Measurements from ENCODE around the gene TXNDC11. TPM values are rescaled to one million over a fixed set of nuclear protein-coding genes. Genes with fewer than 3 reads are reported as not detected.

TXNDC11 gene
- total and polyA plus RNA-seq, 10 of the 15 experiments (the other 5 are each of a cell fraction or from before 2014, with no cell fraction given) = 1.7 to 86.7 (median 54.4) TPM

DNA sequence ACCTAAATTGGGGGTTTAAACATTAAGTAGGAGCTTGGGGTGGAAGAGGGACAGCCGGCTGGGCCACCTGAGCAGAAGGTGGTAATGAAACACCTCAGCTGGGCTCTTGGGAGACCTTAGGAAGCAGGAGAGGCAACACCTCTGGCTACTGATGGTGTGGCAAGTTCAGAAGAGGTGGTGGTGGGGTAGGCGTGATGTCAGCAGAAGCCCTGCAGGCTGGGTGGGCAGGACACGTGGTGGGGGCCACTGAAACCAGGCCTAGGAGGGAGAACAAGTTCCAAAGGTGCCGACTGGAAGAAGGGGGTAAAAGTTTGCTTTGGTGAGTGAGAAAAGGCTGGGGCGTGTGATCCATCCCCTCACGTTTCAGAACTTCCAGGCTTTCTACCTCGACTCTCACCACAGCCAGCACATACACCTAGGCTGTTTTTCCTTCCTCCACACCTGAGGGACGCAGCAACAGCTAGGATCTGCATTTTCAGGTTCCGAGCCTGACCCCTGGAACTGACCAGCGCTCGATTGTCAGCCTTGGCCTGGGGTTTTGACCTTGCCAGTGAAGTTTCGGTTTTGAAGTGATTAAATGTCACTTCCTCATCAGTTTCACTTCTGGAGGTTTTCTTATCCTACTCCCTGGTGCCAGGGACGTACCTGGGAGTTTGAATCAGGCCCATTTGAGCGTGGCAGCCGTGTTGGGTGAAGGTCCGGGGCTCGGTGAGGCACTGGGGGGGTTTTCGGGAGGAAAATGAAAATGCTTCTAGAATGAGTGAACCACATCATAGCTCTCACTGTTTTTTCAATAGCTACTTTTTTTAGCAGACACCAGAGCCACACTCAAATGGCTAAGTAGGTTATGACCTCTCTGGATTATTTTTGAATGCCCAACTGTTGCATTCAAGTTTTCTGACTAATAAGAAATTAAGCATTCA is 64.4 kb downstream of the TXNDC11 start (continued):
- peak; percentile 36 to 68; a peak in 2 of 4 replicates for TF ChIP-seq BHLHE40 (IDR thresholded peaks at IDR 0.05; ENCODE audit: borderline replicate concordance in 1 of 2, low read depth in 2 of 2, low read length in 1 of 2)
- TF ChIP-seq, protein P1, sequence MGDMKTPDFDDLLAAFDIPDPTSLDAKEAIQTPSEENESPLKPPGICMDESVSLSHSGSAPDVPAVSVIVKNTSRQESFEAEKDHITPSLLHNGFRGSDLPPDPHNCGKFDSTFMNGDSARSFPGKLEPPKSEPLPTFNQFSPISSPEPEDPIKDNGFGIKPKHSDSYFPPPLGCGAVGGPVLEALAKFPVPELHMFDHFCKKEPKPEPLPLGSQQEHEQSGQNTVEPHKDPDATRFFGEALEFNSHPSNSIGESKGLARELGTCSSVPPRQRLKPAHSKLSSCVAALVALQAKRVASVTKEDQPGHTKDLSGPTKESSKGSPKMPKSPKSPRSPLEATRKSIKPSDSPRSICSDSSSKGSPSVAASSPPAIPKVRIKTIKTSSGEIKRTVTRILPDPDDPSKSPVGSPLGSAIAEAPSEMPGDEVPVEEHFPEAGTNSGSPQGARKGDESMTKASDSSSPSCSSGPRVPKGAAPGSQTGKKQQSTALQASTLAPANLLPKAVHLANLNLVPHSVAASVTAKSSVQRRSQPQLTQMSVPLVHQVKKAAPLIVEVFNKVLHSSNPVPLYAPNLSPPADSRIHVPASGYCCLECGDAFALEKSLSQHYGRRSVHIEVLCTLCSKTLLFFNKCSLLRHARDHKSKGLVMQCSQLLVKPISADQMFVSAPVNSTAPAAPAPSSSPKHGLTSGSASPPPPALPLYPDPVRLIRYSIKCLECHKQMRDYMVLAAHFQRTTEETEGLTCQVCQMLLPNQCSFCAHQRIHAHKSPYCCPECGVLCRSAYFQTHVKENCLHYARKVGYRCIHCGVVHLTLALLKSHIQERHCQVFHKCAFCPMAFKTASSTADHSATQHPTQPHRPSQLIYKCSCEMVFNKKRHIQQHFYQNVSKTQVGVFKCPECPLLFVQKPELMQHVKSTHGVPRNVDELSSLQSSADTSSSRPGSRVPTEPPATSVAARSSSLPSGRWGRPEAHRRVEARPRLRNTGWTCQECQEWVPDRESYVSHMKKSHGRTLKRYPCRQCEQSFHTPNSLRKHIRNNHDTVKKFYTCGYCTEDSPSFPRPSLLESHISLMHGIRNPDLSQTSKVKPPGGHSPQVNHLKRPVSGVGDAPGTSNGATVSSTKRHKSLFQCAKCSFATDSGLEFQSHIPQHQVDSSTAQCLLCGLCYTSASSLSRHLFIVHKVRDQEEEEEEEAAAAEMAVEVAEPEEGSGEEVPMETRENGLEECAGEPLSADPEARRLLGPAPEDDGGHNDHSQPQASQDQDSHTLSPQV (IDR thresholded peaks at IDR 0.05) = no peak
- TF ChIP-seq E4F1 (IDR thresholded peaks at IDR 0.05; ENCODE audit: borderline replicate concordance, partially characterized antibody) = no peak
- no peak for TF ChIP-seq CEBPZ (IDR thresholded peaks at IDR 0.05; ENCODE audit: low read depth, low read length)
- TF ChIP-seq, protein P2, sequence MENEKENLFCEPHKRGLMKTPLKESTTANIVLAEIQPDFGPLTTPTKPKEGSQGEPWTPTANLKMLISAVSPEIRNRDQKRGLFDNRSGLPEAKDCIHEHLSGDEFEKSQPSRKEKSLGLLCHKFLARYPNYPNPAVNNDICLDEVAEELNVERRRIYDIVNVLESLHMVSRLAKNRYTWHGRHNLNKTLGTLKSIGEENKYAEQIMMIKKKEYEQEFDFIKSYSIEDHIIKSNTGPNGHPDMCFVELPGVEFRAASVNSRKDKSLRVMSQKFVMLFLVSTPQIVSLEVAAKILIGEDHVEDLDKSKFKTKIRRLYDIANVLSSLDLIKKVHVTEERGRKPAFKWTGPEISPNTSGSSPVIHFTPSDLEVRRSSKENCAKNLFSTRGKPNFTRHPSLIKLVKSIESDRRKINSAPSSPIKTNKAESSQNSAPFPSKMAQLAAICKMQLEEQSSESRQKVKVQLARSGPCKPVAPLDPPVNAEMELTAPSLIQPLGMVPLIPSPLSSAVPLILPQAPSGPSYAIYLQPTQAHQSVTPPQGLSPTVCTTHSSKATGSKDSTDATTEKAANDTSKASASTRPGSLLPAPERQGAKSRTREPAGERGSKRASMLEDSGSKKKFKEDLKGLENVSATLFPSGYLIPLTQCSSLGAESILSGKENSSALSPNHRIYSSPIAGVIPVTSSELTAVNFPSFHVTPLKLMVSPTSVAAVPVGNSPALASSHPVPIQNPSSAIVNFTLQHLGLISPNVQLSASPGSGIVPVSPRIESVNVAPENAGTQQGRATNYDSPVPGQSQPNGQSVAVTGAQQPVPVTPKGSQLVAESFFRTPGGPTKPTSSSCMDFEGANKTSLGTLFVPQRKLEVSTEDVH (IDR thresholded peaks at IDR 0.05; ENCODE audit: low read depth, partially characterized antibody) = no peak
- TF ChIP-seq SMARCA5 (IDR thresholded peaks at IDR 0.05) = 0 out of 2 replicates have a peak, but pooled peaks have one; percentile 40
- no peak for TF ChIP-seq MAX (IDR thresholded peaks at IDR 0.05; ENCODE audit: low read depth, low read length)
- TF ChIP-seq IRF4 (IDR thresholded peaks at IDR 0.05; ENCODE audit: low read depth, low read length) = peak; percentile 79
- TF ChIP-seq, protein P3, sequence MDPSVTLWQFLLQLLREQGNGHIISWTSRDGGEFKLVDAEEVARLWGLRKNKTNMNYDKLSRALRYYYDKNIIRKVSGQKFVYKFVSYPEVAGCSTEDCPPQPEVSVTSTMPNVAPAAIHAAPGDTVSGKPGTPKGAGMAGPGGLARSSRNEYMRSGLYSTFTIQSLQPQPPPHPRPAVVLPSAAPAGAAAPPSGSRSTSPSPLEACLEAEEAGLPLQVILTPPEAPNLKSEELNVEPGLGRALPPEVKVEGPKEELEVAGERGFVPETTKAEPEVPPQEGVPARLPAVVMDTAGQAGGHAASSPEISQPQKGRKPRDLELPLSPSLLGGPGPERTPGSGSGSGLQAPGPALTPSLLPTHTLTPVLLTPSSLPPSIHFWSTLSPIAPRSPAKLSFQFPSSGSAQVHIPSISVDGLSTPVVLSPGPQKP (IDR thresholded peaks at IDR 0.05; ENCODE audit: low read depth, low read length) = no peak
- TF ChIP-seq STAT3 (IDR thresholded peaks at IDR 0.05; ENCODE audit: low read depth, low read length) = no peak
- peak; percentile 73 for TF ChIP-seq RUNX3 (IDR thresholded peaks at IDR 0.05; ENCODE audit: low read length)
- TF ChIP-seq HDAC2 (IDR thresholded peaks at IDR 0.05) = no peak
- TF ChIP-seq BRCA1 (IDR thresholded peaks at IDR 0.05; ENCODE audit: low read depth, low read length) = no peak
